ENCODE results near the gene SLC25A39.
"Not testable (repeated sequence)": the region's sequence is repeated elsewhere in the genome, so short reads cannot be mapped to it uniquely, and the experiment has no call there.

Gene SLC25A39

DNA sequence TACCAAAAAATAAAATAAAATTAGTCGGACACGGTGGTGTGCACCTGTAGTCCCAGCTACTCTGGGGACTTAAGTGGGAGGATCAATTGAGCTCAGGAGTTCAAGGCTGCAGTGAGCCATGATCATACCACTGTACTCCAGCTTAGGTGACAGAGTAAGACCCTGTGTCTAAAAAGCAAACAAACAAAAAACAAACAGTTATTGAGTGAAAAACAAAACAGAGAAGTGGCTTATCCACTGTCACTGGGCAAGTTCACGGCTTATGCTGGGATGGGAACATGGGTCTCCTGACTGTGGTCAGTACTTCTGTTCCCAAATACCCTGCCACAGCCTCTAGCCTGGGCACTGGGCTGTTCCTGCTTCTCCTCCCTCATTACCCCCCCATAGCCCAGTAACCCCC lies 10.9 kb upstream of the SLC25A39 start:
- no peak for DNase-seq

DNA sequence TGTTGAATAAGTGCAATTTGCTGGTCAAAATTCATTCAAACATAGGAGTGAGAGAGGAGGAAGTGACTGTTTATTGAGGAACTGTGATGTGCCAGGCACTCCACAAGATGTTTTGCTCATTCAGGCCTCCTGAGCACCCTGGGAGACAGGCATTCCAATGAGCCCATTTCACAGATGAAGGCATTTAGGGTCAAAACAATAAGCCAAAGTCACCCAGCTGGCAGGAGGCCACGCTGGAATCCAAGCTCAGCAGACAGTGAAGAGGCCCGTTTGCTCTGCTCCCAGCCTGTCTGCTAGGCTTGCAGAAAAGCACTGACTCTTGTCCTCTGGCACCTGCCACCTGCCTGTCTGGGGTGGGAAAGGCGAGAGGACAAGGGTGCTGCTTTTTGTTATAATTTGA lies 10.1 kb upstream of the SLC25A39 start:
- no peak for DNase-seq

- DNase-seq: no peak
Measured at GRCh38 chr17:44334315-44334714, 9.7 kb upstream of the SLC25A39 start.

GRCh38 chr17:44333371-44333770 lies 8.7 kb upstream of the SLC25A39 start:
- no peak for DNase-seq

- peak; percentile 30 to 71 (median 65) for DNase-seq
Measured at GRCh38 chr17:44331249-44331760, 6.7 kb upstream of the SLC25A39 start.

GRCh38 chr17:44330263-44330662 lies 5.6 kb upstream of the SLC25A39 start:
- DNase-seq: not testable (repeated sequence)

DNA sequence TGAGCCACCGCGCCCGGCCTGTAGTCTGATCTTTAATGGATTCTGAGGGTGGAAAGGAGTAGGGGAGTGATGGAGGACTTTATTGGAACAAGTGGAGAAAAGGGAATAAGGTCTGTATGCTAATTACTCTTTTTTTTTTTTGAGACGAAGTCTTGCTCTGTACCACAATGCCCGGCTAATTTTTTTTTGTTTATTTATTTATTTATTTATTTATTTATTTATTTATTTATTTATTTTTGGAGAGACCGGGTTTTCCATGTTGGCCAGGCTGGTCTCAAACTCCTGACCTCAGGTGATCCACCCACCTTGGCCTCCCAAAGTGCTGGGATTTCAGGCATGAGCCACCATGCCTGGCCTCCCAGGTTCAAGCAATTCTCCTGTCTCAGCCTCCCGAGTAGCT lies 4.9 kb upstream of the SLC25A39 start:
- DNase-seq: not testable (repeated sequence)

DNA sequence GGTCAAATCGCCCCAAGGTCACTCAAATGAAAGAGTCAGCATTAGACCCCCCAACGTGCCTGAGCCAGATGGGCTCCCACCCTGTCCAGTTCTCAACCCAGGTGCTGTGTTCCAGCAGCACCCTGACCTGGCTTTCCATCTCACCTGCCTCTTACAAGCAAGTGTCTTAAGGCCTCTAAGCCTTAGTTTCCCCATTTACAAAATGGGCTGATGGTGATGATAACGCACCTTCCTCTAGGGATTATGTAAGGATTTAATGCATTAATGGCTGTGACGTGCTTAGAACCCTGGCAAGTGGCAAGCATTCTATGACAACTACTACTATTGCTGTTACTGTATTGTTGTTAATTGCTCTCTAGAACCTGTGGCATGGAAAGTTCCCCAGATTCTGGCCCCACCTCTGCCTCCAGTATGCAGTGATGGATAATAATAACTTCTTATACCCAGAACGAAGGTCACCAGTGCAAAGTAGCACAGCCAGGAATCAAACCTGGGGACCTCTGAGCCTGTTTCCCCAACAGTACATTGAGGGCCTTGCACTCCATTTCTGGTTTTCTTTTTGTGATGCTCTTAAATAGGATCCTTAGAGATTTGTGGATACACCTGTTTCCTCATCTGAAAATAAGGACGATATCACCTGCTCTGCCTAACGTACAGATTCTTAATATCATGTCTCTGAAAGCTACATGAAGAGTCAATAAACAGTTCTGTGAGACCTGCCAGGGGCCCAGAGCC lies 3.3 kb upstream of the SLC25A39 start:
- DNase-seq: no peak

- peak; percentile 91 to 97 (median 92) for DNase-seq
Measured at GRCh38 chr17:44326861-44327444, 2.3 kb upstream of the SLC25A39 start.

GRCh38 chr17:44324092-44324570 lies 492 bp downstream of the SLC25A39 start:
- DNase-seq: peak in 1 of 5 donors; percentile 14

DNA sequence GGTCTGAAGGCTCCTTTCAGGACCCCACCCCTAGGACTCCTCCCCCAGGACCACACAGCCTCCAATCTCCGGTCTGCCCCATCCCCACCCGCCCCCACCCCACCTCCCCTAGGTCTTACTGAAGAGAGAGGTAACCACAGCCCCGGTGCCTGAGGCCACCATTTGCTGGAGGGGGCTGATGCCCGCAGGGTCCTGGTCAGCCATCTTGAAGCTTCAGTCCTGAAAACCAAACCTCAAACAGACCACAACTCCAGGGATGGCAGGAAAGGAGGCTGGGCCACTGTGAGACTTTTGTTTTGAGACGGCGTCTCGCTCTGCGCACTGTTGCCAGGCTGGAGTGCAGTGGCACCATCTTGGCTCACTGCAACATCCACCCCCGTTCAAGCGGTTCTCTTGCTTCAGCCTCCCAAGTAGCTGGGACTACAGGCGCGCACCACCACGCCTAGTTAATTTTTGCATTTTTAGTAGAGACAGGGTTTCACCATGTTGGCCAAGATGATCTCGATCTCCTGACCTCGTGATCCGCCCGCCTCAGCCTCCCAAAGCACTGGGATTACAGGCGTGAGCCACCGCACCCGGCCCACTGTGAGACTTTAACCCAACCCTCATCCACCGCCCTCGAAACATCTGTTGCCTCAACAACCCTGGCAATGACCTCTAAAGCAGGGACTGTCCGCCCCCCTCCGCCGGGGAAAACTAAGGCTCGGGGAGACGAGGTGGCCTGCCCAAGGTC lies 1.1 kb downstream of the SLC25A39 start:
- DNase-seq: no peak

GRCh38 chr17:44322236-44322895 lies 2.3 kb downstream of the SLC25A39 start:
- no peak for DNase-seq

GRCh38 chr17:44321246-44322120 lies 3.1 kb downstream of the SLC25A39 start:
- no peak for DNase-seq

DNA sequence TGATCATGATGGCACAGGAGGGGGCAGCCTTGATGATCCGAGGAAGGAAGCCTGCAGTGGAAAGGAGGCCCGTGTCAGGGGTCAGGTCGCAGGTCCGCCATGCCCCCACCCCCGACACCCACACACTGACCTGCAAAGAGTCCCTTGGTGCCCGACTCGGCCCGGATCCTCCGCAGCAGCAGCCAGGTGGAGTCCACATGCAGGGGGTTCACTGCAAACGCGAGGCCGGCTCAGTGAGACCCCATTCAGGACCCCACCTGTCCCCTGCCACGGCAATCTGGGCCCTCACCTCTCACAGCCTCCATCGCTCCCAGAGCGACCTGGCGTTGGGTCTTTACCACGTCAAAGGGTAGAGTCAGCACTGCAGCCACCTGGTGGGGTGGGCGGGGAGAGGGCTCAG lies 4.6 kb downstream of the SLC25A39 start:
- DNase-seq: no peak

DNA sequence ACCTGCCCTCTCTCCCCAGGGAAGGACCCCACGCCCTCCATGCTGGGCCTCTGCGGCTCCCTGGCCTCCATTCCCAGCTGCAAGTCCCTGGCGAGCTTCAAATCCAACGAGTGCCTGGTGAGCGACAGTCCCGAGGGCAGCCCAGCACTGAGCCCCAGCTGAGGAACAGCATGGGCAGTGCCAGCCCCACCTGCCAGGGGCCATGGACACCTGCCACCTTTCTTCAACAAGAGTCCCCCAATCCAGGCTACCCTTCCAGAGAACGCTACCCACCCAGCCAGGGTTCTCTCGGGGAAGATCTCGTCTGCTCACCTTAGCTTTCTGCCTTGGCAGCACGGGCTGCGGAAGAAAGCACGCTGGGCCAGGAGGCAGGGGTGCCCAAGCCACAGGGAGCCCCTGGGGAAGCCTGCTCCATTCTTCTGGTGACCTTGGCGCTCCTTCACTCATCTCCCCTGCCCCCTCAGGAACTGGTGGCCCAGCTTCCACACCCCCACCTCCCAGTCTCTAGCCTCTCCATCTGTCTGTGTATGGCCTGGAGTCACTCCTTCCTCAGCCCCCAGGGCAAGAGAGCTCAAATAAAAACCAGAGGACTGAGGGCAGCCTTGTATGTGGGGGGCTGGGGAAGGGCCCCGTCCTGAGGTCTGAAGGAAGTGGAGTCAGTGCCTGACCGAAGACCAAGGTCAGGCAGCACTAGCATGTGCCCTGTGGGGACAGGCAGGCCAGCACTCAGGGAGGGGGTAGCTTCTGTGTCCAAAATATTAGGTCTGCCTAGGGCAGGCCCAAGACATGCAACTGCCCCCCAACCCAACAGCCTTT lies 6.3 kb downstream of the SLC25A39 start:
- no peak for DNase-seq

DNA sequence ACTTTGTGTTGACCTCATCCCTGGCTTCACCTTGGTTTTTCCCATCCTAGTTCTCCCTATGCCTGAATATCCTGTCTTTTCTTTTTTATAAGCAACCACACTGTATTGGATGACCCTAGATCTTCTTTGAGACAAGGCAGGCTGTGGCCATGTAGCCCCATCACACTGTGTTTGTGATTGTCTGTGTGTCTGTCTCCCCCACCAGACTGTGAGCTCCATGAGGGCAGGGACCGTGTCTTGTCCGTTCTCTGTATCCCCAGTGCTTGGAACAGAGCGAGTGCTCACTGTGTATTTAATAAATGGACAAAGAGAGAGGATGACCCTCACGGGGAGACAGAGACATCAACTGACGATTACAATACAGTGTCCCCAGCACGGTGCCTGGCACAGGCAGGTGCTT lies 7.1 kb downstream of the SLC25A39 start:
- DNase-seq: no peak

- no peak for DNase-seq
Measured at GRCh38 chr17:44315760-44316731, 8.6 kb downstream of the SLC25A39 start.

GRCh38 chr17:44314869-44315661 lies 9.6 kb downstream of the SLC25A39 start:
- peak in 2 of 5 donors; percentile 25 to 33 for DNase-seq

GRCh38 chr17:44314524-44314868 lies 10.1 kb downstream of the SLC25A39 start:
- no peak for DNase-seq

Data from T-helper 1 cell (primary cell).